ENCODE results near the gene SCAMP1. TPM values are rescaled to one million over a fixed set of nuclear protein-coding genes. Genes with fewer than 3 reads are reported as not detected.
"Not testable (repeated sequence)": the region's sequence is repeated elsewhere in the genome, so short reads cannot be mapped to it uniquely, and the experiment has no call there.

SCAMP1 gene
- total RNA-seq, 1 donor from 2014 or later, result 61.6 TPM

- peak; percentile 56 for DNase-seq (ENCODE audit: low spot score)
- ATAC-seq, result not testable (repeated sequence)
- intact Hi-C loops (cut with DNase I), result loop anchor here (10.0 kb wide), 1 partner anchor 65 kb away; the partner anchor contains the start of gene AP3B1
Observed at GRCh38 chr5:78359455-78359830, 974 bp upstream of the SCAMP1 start.

DNA sequence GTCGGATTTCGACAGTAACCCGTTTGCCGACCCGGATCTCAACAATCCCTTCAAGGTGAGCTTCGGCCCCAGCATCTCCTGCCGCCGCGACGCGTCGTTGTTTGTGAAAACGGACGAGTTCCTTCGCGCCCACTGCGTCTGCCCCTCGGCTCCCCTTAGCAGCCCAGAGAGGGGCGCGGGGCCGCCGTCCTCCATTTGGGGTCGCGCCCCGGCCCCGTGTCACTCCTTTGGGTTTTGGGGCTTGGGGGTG, 182 bp downstream of the SCAMP1 start:
- intact Hi-C loops (cut with DNase I), result no loop called here
- ATAC-seq (no peak), DNase-seq (ENCODE audit: low spot score) (no peak)

DNA sequence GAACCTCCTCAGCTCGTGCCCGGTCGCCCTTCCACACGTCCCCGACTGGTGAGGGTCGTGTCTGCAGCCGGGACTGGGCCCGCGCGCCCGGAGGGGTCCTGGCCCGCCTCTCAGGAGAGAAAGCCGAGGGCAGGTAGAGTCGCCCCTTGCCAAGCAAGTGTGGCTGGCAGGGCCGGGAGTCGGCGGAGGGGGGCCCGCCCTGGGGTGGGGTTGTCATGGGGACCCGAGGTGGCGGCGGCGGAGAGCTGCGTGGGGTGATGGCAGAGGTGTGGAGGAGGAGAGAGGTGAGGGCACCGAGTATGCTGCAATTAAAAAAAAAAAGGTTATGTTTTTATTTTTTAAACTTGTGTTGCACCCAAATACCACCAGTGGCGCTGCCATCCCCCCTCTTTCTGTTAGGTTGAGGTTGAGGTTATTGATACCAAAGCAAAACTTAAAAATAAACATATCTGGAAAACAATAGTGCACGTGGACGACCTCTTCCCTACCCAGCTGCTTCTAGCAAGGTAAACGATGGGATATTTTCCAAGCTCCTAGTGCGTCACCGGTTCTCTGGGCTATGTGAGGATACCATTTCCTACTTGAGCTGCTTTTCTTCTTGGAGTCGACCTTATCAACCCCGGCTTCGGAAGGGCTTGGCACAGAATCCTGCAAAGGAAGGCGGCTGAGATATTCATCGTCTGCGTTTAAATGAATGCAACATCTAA, 660 bp downstream of the SCAMP1 start:
- peak; percentile 51 for ATAC-seq
- intact Hi-C loops (cut with DNase I), result no loop called here
- peak; percentile 71 for DNase-seq (ENCODE audit: low spot score)

DNA sequence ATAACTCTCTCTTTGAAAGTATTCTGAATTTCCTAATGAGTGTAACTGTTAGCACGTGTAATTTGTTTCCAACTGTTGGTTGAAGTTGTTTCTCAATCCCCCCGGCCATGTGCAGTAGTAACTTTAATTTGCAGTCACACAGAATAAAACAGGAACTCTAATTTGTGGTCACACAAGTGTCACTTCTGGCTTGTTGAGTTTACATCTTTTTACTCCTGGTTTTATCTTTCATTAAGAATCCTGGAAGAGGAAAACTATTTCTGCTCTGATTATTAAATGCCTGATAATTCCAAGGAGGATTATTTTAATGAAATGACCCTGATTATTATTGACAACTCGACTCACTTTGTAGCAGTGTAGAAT, 1.2 kb downstream of the SCAMP1 start:
- no peak for DNase-seq (ENCODE audit: low spot score)
- no peak for ATAC-seq
- intact Hi-C loops (cut with DNase I), result no loop called here

DNA sequence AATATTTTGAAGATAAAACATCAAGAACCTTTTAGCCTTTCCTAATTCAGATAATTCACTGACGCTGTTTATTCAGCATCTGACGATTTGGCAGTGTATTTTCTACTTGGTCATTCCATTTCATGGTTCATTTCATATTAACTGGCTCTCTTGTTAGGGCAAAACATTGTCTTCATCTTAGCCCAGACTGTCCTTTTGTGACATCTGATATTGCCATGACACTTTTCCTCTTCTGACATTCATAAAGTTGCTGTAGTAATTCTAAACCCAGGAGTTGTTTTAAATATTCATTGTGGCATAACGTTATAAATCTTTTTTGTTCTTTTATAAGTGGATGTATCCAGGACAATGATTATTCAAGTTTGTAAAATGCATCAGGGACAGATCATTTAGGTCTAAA, 1.8 kb downstream of the SCAMP1 start:
- no peak for DNase-seq (ENCODE audit: low spot score)
- intact Hi-C loops (cut with DNase I), result no loop called here
- ATAC-seq, result no peak

GRCh38 chr5:78364005-78364404, 3.6 kb downstream of the SCAMP1 start:
- no peak for ATAC-seq
- DNase-seq (ENCODE audit: low spot score), result no peak
- intact Hi-C loops (cut with DNase I), result no loop called here

- no peak for ATAC-seq
- intact Hi-C loops (cut with DNase I), result no loop called here
- no peak for DNase-seq (ENCODE audit: low spot score)
Observed at GRCh38 chr5:78367318-78367991, 7.0 kb downstream of the SCAMP1 start.

- DNase-seq (ENCODE audit: low spot score) (no peak), ATAC-seq (no peak)
- intact Hi-C loops (cut with DNase I), result no loop called here
Observed at GRCh38 chr5:78369680-78370079, 9.3 kb downstream of the SCAMP1 start.

GRCh38 chr5:78373231-78373630, 12.8 kb downstream of the SCAMP1 start:
- DNase-seq (ENCODE audit: low spot score) (no peak), ATAC-seq (no peak)
- intact Hi-C loops (cut with DNase I), result no loop called here

DNA sequence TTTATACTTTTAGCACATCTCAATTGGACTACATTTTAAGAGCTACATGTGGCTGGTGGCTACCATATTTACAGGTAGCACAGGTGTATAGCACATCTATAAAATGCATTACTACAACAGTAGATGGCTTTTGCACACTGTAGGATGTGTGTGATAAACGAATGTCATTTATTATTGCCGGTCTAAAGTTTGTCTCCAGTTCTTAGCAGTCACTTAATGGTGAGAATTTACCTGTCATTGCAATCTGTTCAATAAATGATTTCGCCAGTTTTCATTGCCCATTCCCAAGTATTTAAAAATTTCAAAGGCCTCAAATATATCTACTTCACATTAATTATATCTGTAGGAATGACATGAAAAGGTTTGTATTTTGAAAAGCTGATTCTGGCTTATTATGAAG, 15.9 kb downstream of the SCAMP1 start:
- DNase-seq (ENCODE audit: low spot score) (no peak), ATAC-seq (no peak)
- intact Hi-C loops (cut with DNase I), result no loop called here

- intact Hi-C loops (cut with DNase I), result no loop called here
- ATAC-seq, result peak; percentile 58
- DNase-seq (ENCODE audit: low spot score), result no peak
Observed at GRCh38 chr5:78377056-78377717, 16.8 kb downstream of the SCAMP1 start.

- DNase-seq (ENCODE audit: low spot score) (no peak), ATAC-seq (no peak)
- intact Hi-C loops (cut with DNase I), result no loop called here
Observed at GRCh38 chr5:78377718-78378105, 17.3 kb downstream of the SCAMP1 start.

- DNase-seq (ENCODE audit: low spot score), result no peak
- no peak for ATAC-seq
- intact Hi-C loops (cut with DNase I), result no loop called here
Observed at GRCh38 chr5:78387468-78388153, 27.2 kb downstream of the SCAMP1 start.

- intact Hi-C loops (cut with DNase I); DNase-seq (ENCODE audit: low spot score); ATAC-seq: not testable (repeated sequence)
Observed at GRCh38 chr5:78391357-78391756, 30.9 kb downstream of the SCAMP1 start.

DNA sequence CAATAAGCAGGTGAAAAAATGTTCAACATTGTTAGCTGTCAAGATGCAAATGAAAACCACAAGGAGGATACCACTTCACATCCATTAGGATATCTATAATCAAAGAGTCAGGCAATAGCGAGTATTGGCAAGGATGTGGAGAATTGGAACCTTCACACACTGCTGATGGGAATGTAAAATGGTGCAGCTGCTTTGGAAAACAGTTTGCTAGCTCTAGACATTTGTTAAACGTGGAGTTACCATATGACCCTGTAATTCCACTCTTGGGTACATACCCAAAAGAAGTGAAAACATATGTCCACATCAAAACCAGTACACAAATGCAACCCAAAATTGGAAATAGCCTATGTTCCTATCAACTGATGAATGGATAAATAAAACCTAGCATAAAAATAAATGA, 37.4 kb downstream of the SCAMP1 start:
- ATAC-seq (no peak), DNase-seq (ENCODE audit: low spot score) (no peak)
- intact Hi-C loops (cut with DNase I), result no loop called here

GRCh38 chr5:78399116-78399515, 38.7 kb downstream of the SCAMP1 start:
- DNase-seq (ENCODE audit: low spot score) (no peak), ATAC-seq (no peak)
- intact Hi-C loops (cut with DNase I), result no loop called here

- no peak for DNase-seq (ENCODE audit: low spot score)
- intact Hi-C loops (cut with DNase I), result no loop called here
- no peak for ATAC-seq
Observed at GRCh38 chr5:78404682-78405293, 44.4 kb downstream of the SCAMP1 start.

DNA sequence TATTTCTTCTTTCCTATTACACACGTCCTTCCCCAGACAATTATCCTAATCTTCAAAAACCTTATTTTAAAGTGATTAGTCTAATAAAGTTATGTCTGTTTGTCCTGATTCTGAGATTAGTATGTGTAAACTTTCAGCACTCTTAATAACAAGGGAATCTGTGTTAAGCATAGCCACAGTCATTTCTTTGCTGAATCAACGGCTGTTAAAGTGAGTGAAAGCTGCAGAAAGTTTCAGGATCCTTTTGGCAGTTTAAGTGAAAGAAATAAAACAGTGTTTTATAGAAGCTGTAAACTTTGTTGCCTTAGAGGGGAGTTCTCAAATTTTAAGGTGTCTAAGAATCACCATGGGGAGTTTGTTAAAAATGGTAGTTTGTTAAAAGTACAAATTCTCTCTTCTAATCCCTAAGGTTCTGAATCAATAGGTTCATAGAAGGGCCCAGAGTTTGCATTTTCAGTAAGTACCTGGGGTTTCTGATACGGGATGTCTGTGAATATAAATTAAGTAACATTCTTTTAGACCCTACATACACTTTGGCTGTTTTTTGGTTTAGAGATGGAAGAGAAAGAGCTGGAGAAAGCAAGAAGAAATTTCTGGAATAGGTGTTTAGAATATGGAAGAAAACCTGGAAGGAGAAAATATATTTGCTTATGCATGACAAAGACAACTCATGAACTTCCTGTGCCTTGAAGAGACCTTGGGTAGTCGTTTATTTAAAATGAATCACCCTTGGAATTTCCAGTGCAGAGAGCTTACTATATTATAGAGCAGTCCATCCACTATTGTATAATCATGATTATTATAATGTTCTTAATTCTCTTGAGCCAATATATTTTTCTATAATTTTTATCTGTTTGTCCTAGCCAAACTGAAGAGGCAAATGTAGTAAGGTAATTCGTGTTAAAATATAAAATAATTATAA, 45.7 kb downstream of the SCAMP1 start:
- no peak for ATAC-seq
- intact Hi-C loops (cut with DNase I), result no loop called here

GRCh38 chr5:78407458-78407857, 47.0 kb downstream of the SCAMP1 start:
- intact Hi-C loops (cut with DNase I), result no loop called here
- ATAC-seq (no peak), DNase-seq (ENCODE audit: low spot score) (no peak)

More for the DNA sequence above, 45.7 kb downstream of the SCAMP1 start:
- DNase-seq (ENCODE audit: low spot score), result no peak
